H1 (cell line): ENCODE results near the gene PRICKLE3. TPM values are rescaled to one million over a fixed set of nuclear protein-coding genes. Genes with fewer than 3 reads are reported as not detected.

ENCODE experiments used
- EZH2 ChIP-seq: fragments of 200-600 bp; sonication (generic); IDR thresholded peaks from 2 replicates; pipeline ENCODE4 v1.7.1; 2012; ENCODE audit warnings: low read depth, mild to moderate bottlenecking, moderate library complexity, low read length, inconsistent platforms; ENCODE audit not compliant: severe bottlenecking
- POU5F1 ChIP-seq: IDR thresholded peaks from 2 replicates; pipeline ENCODE4 v1.6.1; 2011; ENCODE audit warnings: low read depth, mild to moderate bottlenecking, low read length, moderate library complexity
- RAD21 ChIP-seq, 2 experiments: IDR thresholded peaks in 1 of 2; conservative IDR thresholded peaks in 1 of 2; 2 replicates each; pipeline ENCODE4 v1.6.1; 2011; ENCODE audit warnings: low read depth in 2 of 2, low read length in 2 of 2, improper control_type of control experiment in 1 of 2, inconsistent platforms in 1 of 2, mild to moderate bottlenecking in 1 of 2, moderate library complexity in 1 of 2
- SIRT6 ChIP-seq: IDR thresholded peaks from one replicate; pipeline ENCODE4 v1.7.1; 2012; ENCODE audit warnings: low read length, inconsistent platforms
- SRF ChIP-seq: IDR thresholded peaks from 2 replicates; pipeline ENCODE4 v1.6.1; 2011; ENCODE audit warnings: mild to moderate bottlenecking, low read depth, low read length, moderate library complexity
- TCF12 ChIP-seq: IDR thresholded peaks from 2 replicates; pipeline ENCODE4 v1.6.1; 2011; ENCODE audit warnings: low read depth, mild to moderate bottlenecking, low read length
- YY1 ChIP-seq: IDR thresholded peaks from 2 replicates; pipeline ENCODE4 v1.6.1; 2011; ENCODE audit warnings: low read depth, mild to moderate bottlenecking, low read length
- polyA plus RNA-seq, 7 experiments: library from polyadenylated mRNA; depleted of rRNA in 3 of 7; stranded (reverse) in 5 of 7; unstranded in 2 of 7; fragments of >200 nt in 5 of 7; fragments of 200-250 nt in 2 of 7; gene quantifications; 1 replicate in 5 of 7; 2 replicates in 1 of 7; 4 replicates in 1 of 7; pipeline versions ENCODE4 v1.2.1 to v1.2.3, GENCODE V29; 2011 to 2013; ENCODE audit warnings: missing spikeins in 2 of 7, mixed read lengths in 2 of 7
- total RNA-seq: library from RNA; stranded (reverse); fragmentation: NEBNext Ultra II Directional; extraction: Animal tissue kit (Norgen Biotek cat#: 25700); gene quantifications from 2 replicates; pipeline ENCODE4 v1.2.1, GENCODE V29; 2021

PRICKLE3 gene
- total and polyA plus RNA-seq, 2 of the 8 experiments (the other 6 are each of a cell fraction or from before 2014, with no cell fraction given) = 9.1 to 10.6 TPM

GRCh38 chrX:49139713-49140112, 46.5 kb downstream of the PRICKLE3 start (continued):
- TF ChIP-seq EZH2 (no peak), RAD21 (IDR thresholded peaks at IDR 0.05 in 1 of 2, conservative IDR thresholded peaks at IDR 0.05 in 1 of 2; ENCODE audit: low read depth in 2 of 2, low read length in 2 of 2) (no peak), YY1 (no peak), SRF (no peak), TCF12 (no peak), SIRT6 (no peak), POU5F1 (no peak)
